SK-N-SH treated with all-trans-retinoic acid at 6 μM for 48 hours (cell line): ENCODE data around the gene TMEM235.

Experiments
- ATAC-seq: fragments of 200-7000 bp; cut with Tn5 transposase; 3 replicates; pipeline ENCODE4 v1.9.1; 2020; ENCODE audit warnings: mild to moderate bottlenecking, moderate library complexity
- ARNTL ChIP-seq: fragments of 450-650 bp; formaldehyde crosslinking; IDR thresholded peaks from 2 replicates; pipeline ENCODE4 v1.5.0; 2020; ENCODE audit warnings: low read depth, mild to moderate bottlenecking, moderate library complexity, borderline replicate concordance
- BACH2 ChIP-seq: fragments of 250-450 bp; sonication (Bioruptor Pico); IDR thresholded peaks from 2 replicates; pipeline ENCODE4 v1.9.0; 2021; ENCODE audit warnings: mild to moderate bottlenecking, borderline replicate concordance
- CSDC2 ChIP-seq: fragments of 250-450 bp; sonication (Bioruptor Pico); IDR thresholded peaks from 2 replicates; pipeline ENCODE4 v1.5.0; 2020; ENCODE audit warnings: mild to moderate bottlenecking, moderate library complexity
- ESRRG ChIP-seq: fragments of 250-450 bp; sonication (Bioruptor Pico); IDR thresholded peaks from 2 replicates; pipeline ENCODE4 v1.6.1; 2021; ENCODE audit warnings: mild to moderate bottlenecking
- GLIS3 ChIP-seq: fragments of 250-450 bp; sonication (Bioruptor Pico); IDR thresholded peaks from 2 replicates; pipeline ENCODE4 v1.5.0; 2020; ENCODE audit warnings: mild to moderate bottlenecking, moderate library complexity
- ISL1 ChIP-seq: fragments of 250-450 bp; sonication (Bioruptor Pico); IDR thresholded peaks from 2 replicates; pipeline ENCODE4 v2.1.2; 2022; ENCODE audit warnings: mild to moderate bottlenecking, moderate library complexity
- PPARA ChIP-seq: fragments of 250-450 bp; sonication (Bioruptor Pico); IDR thresholded peaks from 2 replicates; pipeline ENCODE4 v1.5.0; 2020; ENCODE audit warnings: mild to moderate bottlenecking, borderline replicate concordance
- TCF4 ChIP-seq: fragments of 250-450 bp; sonication (Bioruptor Pico); IDR thresholded peaks from 2 replicates; pipeline ENCODE4 v1.8.0; 2021; ENCODE audit warnings: mild to moderate bottlenecking, moderate library complexity, borderline replicate concordance
- TOX ChIP-seq: fragments of 250-450 bp; sonication (Bioruptor Pico); IDR thresholded peaks from 2 replicates; pipeline ENCODE4 v1.8.0; 2021; ENCODE audit warnings: mild to moderate bottlenecking, moderate library complexity, borderline replicate concordance
- TSHZ2 ChIP-seq: fragments of 250-450 bp; sonication (Bioruptor Pico); IDR thresholded peaks from 2 replicates; pipeline ENCODE4 v1.5.0; 2020; ENCODE audit warnings: mild to moderate bottlenecking, moderate library complexity
- ZC3H10 ChIP-seq: fragments of 250-450 bp; sonication (Bioruptor Pico); IDR thresholded peaks from 2 replicates; pipeline ENCODE4 v1.5.1; 2021; ENCODE audit warnings: mild to moderate bottlenecking, moderate library complexity
- ZFP3 ChIP-seq: fragments of 250-450 bp; sonication (Bioruptor Pico); IDR thresholded peaks from 2 replicates; pipeline ENCODE4 v1.5.0; 2020; ENCODE audit warnings: mild to moderate bottlenecking, moderate library complexity
- ZFP30 ChIP-seq: fragments of 450-650 bp; formaldehyde crosslinking; IDR thresholded peaks from 2 replicates; pipeline ENCODE4 v1.5.0; 2022; ENCODE audit warnings: mild to moderate bottlenecking, moderate library complexity
- ZNF565 ChIP-seq: fragments of 450-650 bp; formaldehyde crosslinking; conservative IDR thresholded peaks from 2 replicates; pipeline ENCODE4 v1.5.0; 2020; ENCODE audit warnings: low read depth, mild to moderate bottlenecking, moderate library complexity
- ZNF70 ChIP-seq: fragments of 450-650 bp; formaldehyde crosslinking; IDR thresholded peaks from 2 replicates; pipeline ENCODE4 v1.5.0; 2020; ENCODE audit warnings: mild to moderate bottlenecking, moderate library complexity
- TF ChIP-seq, protein P1 (sequence below): fragments of 250-450 bp; sonication (Bioruptor Pico); IDR thresholded peaks from 2 replicates; pipeline ENCODE4 v1.5.1; 2021; ENCODE audit warnings: mild to moderate bottlenecking, moderate library complexity
- TF ChIP-seq, protein P2 (sequence below): fragments of 250-450 bp; sonication (Bioruptor Pico); IDR thresholded peaks from 2 replicates; pipeline ENCODE4 v1.5.1; 2020; ENCODE audit warnings: low read depth, mild to moderate bottlenecking, moderate library complexity
- TF ChIP-seq, protein P3 (sequence below): fragments of 250-450 bp; sonication (Bioruptor Pico); IDR thresholded peaks from 2 replicates; pipeline ENCODE4 v1.8.0; 2020; ENCODE audit warnings: mild to moderate bottlenecking, moderate library complexity, borderline replicate concordance

The TMEM235 gene

GRCh38 chr17:78263063-78263735, 31.8 kb downstream of the TMEM235 start:
- ATAC-seq, result peak; percentile 13; the same call in 2 of the 3 replicates
- TF ChIP-seq ZC3H10 (CRISPR knock-in tag) (no peak), TSHZ2 (peak; percentile 84), BACH2 (CRISPR knock-in tag) (peak; percentile 81; the same call in 1 of the 2 replicates), ISL1 (CRISPR knock-in tag) (0 out of 2 replicates have a peak, but pooled peaks have one; percentile 30), PPARA (CRISPR knock-in tag) (0 out of 2 replicates have a peak, but pooled peaks have one; percentile 69), TCF4 (CRISPR knock-in tag) (0 out of 2 replicates have a peak, but pooled peaks have one; percentile 47)
- TF ChIP-seq, protein P1, sequence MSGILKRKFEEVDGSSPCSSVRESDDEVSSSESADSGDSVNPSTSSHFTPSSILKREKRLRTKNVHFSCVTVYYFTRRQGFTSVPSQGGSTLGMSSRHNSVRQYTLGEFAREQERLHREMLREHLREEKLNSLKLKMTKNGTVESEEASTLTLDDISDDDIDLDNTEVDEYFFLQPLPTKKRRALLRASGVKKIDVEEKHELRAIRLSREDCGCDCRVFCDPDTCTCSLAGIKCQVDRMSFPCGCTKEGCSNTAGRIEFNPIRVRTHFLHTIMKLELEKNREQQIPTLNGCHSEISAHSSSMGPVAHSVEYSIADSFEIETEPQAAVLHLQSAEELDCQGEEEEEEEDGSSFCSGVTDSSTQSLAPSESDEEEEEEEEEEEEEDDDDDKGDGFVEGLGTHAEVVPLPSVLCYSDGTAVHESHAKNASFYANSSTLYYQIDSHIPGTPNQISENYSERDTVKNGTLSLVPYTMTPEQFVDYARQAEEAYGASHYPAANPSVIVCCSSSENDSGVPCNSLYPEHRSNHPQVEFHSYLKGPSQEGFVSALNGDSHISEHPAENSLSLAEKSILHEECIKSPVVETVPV (CRISPR knock-in tag), result no peak

- TF ChIP-seq GLIS3 (no peak), PPARA (CRISPR knock-in tag) (no peak), TOX (CRISPR knock-in tag) (no peak), ZFP30 (CRISPR knock-in tag) (no peak), CSDC2 (CRISPR knock-in tag) (no peak), ZC3H10 (CRISPR knock-in tag) (no peak), ZFP3 (CRISPR knock-in tag) (no peak), ARNTL (CRISPR knock-in tag) (no peak), BACH2 (CRISPR knock-in tag) (no peak), ZNF70 (CRISPR knock-in tag) (no peak), ZNF565 (CRISPR knock-in tag) (no peak), TSHZ2 (no peak), TCF4 (CRISPR knock-in tag) (no peak)
- TF ChIP-seq, protein P1 (CRISPR knock-in tag), result no peak
- TF ChIP-seq, protein P2, sequence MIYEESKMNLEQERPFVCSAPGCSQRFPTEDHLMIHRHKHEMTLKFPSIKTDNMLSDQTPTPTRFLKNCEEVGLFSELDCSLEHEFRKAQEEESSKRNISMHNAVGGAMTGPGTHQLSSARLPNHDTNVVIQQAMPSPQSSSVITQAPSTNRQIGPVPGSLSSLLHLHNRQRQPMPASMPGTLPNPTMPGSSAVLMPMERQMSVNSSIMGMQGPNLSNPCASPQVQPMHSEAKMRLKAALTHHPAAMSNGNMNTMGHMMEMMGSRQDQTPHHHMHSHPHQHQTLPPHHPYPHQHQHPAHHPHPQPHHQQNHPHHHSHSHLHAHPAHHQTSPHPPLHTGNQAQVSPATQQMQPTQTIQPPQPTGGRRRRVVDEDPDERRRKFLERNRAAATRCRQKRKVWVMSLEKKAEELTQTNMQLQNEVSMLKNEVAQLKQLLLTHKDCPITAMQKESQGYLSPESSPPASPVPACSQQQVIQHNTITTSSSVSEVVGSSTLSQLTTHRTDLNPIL (CRISPR knock-in tag), result no peak
- no peak for ATAC-seq
Observed at GRCh38 chr17:78263736-78264340, 32.4 kb downstream of the TMEM235 start.

DNA sequence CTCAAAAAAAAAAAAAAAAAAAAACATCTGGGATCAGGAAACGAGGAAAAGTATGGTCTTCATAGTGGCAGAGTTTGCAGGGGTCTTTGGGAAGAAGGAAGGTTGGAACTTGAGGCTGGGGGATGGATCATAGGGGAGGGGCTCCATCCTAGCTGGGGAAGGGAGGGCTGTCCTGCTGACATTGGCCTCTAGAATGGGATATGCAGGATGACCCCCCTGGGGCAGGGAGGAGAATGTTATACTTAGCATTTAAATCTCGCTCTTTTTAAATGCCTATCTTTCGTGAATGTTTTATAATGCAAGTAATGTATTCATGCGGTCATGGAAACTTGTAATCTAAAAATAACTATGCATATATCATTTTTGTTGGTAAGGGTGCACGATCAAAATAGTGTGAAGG, 33.2 kb downstream of the TMEM235 start:
- ATAC-seq, result no peak
- TF ChIP-seq ESRRG (CRISPR knock-in tag) (no peak), ZNF70 (CRISPR knock-in tag) (no peak), ARNTL (CRISPR knock-in tag) (no peak), TSHZ2 (no peak), ZFP3 (CRISPR knock-in tag) (no peak)
- TF ChIP-seq, protein P1 (CRISPR knock-in tag), result no peak
- TF ChIP-seq, protein P3, sequence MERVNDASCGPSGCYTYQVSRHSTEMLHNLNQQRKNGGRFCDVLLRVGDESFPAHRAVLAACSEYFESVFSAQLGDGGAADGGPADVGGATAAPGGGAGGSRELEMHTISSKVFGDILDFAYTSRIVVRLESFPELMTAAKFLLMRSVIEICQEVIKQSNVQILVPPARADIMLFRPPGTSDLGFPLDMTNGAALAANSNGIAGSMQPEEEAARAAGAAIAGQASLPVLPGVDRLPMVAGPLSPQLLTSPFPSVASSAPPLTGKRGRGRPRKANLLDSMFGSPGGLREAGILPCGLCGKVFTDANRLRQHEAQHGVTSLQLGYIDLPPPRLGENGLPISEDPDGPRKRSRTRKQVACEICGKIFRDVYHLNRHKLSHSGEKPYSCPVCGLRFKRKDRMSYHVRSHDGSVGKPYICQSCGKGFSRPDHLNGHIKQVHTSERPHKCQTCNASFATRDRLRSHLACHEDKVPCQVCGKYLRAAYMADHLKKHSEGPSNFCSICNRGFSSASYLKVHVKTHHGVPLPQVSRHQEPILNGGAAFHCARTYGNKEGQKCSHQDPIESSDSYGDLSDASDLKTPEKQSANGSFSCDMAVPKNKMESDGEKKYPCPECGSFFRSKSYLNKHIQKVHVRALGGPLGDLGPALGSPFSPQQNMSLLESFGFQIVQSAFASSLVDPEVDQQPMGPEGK, result no peak
